Measurements from ENCODE around the gene FXYD7. TPM values are rescaled to one million over a fixed set of nuclear protein-coding genes. Genes with fewer than 3 reads are reported as not detected.
"Not testable (repeated sequence)": the region's sequence is repeated elsewhere in the genome, so short reads cannot be mapped to it uniquely, and the experiment has no call there.

The FXYD7 gene
- polyA plus RNA-seq, 3 donors: 0.40 to 1.3 (median 0.95) TPM

- DNase-seq: no peak
Measured at GRCh38 chr19:35125749-35126623, 17.1 kb upstream of the FXYD7 start.

DNA sequence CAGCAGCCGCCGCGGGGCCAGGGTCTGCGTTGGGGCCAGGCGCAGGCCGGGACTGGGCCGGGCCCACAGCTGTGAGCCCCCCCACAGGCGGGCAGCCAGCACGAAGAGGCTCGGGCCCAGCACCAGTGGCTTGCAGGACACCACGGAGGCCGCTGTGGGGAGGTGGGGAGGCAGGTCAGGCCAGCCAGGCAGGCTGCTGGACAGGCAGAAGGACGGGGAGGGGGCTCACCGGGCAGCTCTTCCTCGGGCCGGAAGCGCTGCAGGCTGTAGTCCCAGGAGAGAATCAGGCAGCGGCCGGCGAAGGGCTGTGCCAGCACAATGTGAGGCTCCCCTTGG lies 16.5 kb upstream of the FXYD7 start:
- DNase-seq: no peak

GRCh38 chr19:35127871-35128270 lies 15.2 kb upstream of the FXYD7 start:
- DNase-seq: no peak

DNA sequence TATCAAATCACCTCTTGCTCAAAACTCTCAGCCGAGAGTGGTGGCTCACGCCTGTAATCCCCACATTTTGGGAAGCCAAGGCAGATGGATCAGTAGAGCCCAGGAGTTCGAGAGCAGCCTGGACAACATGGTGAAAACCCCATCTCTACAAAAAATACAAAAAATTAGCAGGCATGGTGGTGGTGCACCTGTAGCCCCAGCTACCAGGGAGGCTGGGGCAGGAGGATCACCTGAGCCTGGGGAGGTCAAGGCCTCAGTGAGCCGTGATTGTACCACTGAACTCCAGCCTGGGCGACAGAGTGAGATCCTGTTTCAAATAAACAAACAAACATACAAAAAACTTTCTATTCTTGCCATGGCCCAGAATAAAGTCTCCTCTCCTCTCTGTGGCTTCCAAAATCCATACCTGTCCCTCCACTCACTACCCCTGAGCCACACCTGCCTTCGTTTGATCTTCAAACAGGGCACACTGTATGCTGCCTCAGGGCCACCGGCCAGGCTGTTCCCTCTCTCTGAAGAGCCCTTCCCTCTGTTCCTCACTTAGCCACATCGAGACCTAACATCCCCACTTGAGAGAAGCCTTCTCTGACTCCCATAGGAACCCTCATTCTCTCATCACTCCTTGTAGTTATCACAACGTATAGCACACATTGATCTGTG lies 14.5 kb upstream of the FXYD7 start:
- no peak for DNase-seq

DNA sequence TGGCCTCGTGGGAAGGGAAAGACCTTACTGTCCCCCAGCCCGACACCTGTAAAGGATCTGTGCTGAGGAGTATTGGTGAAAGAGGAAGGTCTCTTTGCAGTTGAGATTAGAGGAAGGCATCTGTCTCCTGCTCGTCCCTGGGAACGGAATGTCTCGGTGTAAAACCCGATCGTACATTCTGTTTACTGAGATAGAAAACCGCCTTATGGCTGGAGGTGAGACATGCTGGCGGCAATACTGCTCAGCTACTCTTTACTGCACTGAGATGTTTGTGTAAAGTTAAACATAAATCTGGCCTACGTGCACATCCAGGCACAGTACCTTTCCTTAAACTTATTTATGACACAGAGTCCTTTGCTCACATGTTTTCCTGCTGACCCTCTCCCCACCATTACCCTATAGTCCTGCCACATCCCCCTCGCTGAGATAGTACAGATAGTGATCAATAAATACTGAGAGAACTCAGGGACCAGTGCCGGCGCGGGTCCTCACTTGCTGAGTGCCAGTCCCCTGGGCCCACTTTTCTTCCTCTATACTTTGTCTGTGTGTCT lies 13.3 kb upstream of the FXYD7 start:
- DNase-seq: not testable (repeated sequence)

- DNase-seq: no peak
Measured at GRCh38 chr19:35130761-35131720, 12.0 kb upstream of the FXYD7 start.

DNA sequence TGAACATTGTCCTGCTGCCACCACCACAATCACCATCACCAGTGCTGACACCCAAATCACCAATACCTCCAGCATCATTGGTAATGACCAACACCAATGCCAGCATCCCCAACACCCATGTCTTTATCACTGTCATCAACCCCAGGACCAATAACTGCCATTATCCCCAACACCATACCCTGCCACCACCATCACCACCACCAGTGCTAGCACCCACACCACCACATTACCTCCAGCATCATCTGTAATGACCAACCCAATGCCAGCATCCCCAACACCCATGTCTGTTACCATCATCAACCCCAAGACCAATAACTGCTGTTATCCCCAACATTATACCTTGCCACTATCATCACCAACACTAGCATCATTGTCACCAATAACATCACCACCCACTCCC lies 10.8 kb upstream of the FXYD7 start:
- DNase-seq: no peak

DNA sequence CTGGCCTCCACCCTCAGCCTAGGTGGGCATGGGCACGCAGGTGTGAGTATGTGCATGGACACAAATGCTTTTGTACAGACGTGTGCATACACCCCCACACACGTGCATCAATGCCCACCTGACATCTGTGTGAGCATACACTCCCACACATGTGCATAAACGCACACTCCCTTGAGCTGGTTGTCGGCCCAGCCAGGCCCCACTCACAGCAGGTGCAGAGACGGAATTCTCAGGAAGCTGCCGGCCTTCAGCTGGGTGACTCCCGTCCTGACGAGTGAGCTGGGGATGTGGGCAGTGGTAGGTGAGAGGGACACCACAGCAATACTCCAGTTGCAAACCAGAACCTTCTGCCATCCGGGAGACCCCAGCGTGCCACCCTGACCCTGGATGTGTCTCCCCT lies 9.2 kb upstream of the FXYD7 start:
- no peak for DNase-seq

- no peak for DNase-seq
Measured at GRCh38 chr19:35134601-35135242, 8.3 kb upstream of the FXYD7 start, which contains the start of gene LGI4. Gene LGI4, minus strand, starts transcription at chr19:35135059. Its CDS starts 379 bp downstream, at chr19:35134680.

DNA sequence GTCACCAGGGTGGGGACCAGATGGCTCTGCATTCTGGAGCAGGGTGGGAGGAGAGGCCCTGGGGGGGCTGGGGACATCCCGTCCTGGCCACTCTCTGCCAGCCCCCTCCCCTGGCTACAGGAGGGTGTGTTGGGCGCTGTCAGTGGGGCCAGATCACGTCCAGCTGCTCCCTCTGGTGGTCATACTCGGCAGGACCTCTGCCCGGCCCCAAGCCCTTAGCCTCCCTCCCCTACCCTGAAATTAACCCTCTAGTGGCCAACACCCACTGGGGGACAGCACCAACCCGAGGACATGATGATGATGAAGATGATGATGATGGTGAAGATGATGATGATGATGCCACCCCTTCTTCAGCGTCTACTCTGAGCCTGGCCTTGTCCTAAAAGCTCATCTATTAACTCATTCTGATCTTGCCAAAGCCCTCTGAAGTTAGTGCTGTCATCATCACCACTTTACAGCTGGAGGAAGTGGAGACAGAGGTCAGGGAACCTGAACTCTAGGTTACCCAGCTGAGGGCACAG lies 7.6 kb upstream of the FXYD7 start:
- DNase-seq: peak; percentile 81

DNA sequence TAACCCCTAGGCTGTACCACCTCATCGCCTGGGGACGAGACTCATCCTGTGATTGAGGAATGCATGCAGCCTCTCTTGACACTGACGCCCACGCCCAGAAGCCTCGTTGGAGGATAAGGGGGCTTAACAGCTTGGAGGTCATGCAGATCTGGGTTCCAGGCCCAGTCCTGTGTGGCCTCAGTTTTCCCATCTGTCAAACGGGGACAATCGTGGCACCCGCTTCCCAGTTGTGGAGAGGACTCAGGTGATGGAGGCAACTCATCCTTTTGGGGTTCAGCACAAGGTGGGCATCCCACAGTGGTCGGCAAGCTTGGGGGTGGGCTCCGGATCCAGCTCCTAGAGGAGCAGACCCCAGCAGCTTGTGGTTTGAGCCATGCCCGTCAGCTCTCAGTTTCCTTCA lies 6.8 kb upstream of the FXYD7 start:
- no peak for DNase-seq

DNA sequence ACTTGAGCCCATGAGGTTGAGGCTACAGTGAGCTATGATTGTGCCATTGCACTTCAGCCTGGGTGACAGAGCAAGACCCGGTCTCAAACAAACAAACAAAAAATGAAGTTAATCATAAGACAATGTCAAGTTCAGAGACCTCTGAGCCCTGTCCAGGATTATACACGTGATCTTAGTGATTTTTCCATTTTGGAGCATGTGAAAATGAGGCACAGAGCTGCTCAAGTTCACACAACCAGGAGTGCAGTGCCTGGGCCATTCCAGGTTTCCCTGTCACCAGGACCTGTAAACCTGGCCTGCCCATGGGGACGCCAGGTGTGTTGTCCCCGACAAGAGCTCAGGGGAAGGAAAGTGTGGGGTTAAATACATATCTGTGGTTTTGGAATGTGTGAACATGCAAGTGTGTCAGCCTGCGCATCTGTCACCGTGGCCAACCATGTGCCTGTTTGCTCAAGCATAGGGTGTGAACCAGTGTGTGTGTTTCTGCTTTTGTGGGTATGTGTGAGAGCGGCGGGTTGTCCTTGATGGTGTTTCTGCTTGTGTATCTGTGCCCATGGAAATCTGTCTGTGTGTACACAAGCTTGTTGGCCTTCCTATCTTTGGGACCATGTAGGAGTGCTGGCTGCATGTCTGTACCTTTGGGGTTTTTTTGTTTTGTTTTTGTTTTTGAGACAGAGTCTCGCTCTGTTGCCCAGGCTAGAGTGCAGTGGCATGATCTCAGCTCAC lies 5.9 kb upstream of the FXYD7 start:
- DNase-seq: no peak

- no peak for DNase-seq
Measured at GRCh38 chr19:35138305-35138892, 4.7 kb upstream of the FXYD7 start, which contains the start of gene FXYD1. Gene FXYD1, plus strand, starts transcription at chr19:35138824. Its CDS starts 1,256 bp downstream, at chr19:35140080.

- no peak for DNase-seq
Measured at GRCh38 chr19:35140207-35140961, 2.7 kb upstream of the FXYD7 start.

DNA sequence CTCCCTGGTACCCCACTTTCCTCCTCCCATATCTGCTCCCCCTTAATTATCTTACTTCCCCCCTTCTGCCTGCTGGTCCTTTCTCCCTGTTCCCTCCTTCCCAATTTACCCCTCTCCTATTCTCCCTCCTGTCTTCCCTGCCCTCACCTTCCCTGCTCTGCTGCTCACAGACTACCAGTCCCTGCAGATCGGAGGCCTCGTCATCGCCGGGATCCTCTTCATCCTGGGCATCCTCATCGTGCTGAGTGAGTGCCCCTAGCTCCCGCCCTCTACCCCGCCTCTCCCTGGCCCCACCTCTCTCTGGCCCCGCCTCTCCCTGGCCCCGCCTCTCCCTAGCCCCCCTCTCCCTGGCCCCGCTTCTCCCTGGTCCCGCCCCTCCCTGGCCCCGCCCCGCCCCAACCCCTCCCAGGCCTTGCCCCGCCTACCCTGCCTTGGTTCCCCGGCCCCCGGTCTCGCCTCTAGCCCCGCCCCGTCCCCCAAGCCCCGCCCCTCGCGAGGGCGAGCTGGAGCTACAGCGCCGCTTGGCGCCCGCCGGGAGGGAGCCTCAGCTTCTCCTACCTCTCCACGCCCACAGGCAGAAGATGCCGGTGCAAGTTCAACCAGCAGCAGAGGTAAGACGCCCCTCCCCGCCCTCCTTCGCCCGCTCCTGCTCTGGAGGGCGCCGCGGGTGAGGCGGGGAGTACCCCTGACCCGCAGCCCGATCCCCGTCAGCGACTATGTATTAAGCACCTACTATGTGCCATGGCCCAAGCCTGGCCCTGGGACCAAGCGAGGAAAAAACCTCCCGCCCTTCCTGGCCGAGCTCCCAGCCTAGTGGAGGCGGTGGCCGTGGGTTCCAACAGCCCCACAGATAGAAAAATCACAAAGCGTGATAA lies 1.9 kb upstream of the FXYD7 start:
- DNase-seq: peak; percentile 75

DNA sequence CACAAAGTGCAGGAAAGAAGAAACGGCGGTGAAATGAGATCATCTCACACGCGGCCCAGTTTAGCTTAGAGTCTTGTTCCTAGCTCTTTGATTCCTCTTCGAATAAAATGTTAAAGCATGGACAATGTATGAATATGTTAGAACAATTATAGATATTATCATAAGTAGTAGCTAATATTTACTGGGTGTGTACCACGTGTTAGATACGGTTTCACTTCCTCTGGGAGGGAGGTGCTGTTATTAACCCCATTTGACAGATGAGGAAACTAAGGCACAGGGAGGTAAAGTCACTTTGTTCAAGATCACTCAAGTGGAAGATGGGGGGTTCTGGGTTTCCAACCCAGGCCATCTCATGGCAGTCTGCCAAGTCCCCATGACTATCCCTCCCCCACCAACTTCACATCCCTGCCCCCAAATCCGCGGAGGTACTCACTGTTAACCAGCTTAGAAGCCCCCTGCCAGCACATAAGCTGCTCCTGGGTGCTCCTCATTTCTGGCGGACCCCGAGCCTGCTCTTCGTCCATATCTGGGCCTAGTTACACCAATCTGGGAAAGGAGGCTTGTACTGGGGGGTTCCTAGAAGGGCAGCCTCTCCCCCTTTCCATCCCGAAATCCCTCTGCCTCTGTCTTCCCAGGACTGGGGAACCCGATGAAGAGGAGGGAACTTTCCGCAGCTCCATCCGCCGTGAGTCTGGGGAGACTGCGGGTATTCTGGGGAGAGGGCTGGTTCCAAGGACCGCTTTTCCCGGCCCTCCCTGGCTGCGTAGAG lies 1.0 kb upstream of the FXYD7 start:
- no peak for DNase-seq

GRCh38 chr19:35142606-35143230 lies 337 bp upstream of the FXYD7 start:
- no peak for DNase-seq
